DOHH2 (cell line): ENCODE data around the gene STK32C.

ENCODE experiments used
- EZH2phosphoT487 ChIP-seq: fragments of 200-600 bp; sonication (generic); IDR thresholded peaks from 2 replicates; pipeline ENCODE4 v1.6.1; 2017; ENCODE audit warnings: borderline replicate concordance, mild to moderate bottlenecking, antibody characterized with exemption, low read length, moderate library complexity, mixed read lengths
- TF ChIP-seq, protein P1 (sequence below): fragments of 200-600 bp; sonication (generic); IDR thresholded peaks from one replicate; pipeline ENCODE4 v1.5.1; 2014; ENCODE audit warnings: antibody characterized with exemption, mild to moderate bottlenecking, low read depth, low read length; ENCODE audit not compliant: poor library complexity, severe bottlenecking

DNA sequence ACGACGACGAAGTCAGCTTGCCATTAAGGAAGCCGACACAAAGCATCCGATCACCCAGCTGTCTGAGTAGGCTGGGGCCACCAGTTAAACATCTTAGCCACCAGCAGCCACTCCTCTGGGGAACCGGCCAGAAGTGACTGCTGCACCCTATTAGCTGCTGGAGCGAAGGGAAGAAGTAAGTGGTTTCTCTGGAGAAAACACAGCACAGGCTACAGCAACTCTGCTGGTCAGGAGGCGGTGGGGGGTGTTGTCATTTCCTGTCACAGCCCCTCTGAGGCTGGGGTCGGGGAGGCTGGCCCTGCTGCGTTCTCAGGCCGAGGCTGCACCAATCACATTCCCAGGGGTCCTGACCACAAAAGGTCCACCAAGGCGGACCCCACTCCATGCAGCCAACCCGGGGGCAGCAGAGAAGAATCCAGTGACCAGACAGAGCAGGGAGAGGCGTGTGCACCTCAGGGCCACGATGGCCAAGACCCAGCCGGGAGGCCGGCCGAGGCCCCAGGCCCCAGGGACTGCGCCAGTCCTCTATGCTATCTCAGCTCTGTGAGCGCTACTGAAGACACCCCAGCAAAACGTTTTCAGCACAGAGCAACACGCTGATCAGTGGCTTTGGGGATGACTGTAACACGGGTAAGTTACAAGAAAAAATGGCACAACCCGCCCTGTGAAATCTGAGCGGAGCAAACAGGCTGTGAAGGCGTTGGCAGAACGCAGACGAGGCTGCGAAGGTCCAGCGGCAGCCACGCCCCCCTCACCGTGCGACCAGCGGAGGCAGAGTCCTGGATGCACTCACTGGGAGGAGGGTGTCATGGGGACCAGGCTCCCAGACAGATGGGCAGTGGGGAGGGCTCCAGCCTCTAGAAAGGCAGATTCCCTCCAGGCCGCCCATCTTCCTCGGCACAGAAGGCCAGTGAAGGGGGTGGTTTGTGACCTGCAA, 24.8 kb downstream of the STK32C start:
- TF ChIP-seq, protein P1, sequence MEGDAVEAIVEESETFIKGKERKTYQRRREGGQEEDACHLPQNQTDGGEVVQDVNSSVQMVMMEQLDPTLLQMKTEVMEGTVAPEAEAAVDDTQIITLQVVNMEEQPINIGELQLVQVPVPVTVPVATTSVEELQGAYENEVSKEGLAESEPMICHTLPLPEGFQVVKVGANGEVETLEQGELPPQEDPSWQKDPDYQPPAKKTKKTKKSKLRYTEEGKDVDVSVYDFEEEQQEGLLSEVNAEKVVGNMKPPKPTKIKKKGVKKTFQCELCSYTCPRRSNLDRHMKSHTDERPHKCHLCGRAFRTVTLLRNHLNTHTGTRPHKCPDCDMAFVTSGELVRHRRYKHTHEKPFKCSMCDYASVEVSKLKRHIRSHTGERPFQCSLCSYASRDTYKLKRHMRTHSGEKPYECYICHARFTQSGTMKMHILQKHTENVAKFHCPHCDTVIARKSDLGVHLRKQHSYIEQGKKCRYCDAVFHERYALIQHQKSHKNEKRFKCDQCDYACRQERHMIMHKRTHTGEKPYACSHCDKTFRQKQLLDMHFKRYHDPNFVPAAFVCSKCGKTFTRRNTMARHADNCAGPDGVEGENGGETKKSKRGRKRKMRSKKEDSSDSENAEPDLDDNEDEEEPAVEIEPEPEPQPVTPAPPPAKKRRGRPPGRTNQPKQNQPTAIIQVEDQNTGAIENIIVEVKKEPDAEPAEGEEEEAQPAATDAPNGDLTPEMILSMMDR: no peak
- no peak for TF ChIP-seq EZH2phosphoT487
